ENCODE results near the gene NMRK1. TPM values are rescaled to one million over a fixed set of nuclear protein-coding genes. Genes with fewer than 3 reads are reported as not detected.

NMRK1 gene
- total RNA-seq, 1 donor from 2014 or later, result 1.7 TPM

GRCh38 chr9:75023846-75024245 is 64.1 kb downstream of the NMRK1 start:
- no peaks in the 10 kb centered on the region for H3K9me3 Mint-ChIP-seq
- Histone ChIP-seq H3K27ac (no peak overlapping the region), H3K4me2 (no peak overlapping the region), H3K4me3 (no peak overlapping the region), H3K4me1 (peaks cover 23% of the 10 kb centered on the region), H3K9me3 (ENCODE audit: low read depth) (no peaks in the 10 kb centered on the region), H3F3A (ENCODE audit: low read depth) (peaks cover 10% of the 10 kb centered on the region), H3K9ac (no peak overlapping the region), H3K27me3 (no peaks in the 10 kb centered on the region), H3K79me2 (ENCODE audit: low read depth) (peaks cover 80% of the 10 kb centered on the region), H3K36me3 (no peaks in the 10 kb centered on the region), H2AFZ (replicated peaks) (no peak overlapping the region), H4K20me1 (ENCODE audit: low read depth) (peaks cover 32% of the 10 kb centered on the region)
- DNase-seq (ENCODE audit: low spot score), result no peak
- H3K27me3 Mint-ChIP-seq (ENCODE audit: insufficient read depth, low read depth), result no peaks in the 10 kb centered on the region
- H3K27ac Mint-ChIP-seq, result no peak overlapping the region
- peaks cover 13% of the 10 kb centered on the region for H3K36me3 Mint-ChIP-seq
- no peak overlapping the region for H3K4me3 Mint-ChIP-seq
- peaks cover 19% of the 10 kb centered on the region for H3K4me1 Mint-ChIP-seq
- TF ChIP-seq EZH2 (IDR thresholded peaks at IDR 0.05) (no peak), EZH2phosphoT487 (IDR thresholded peaks at IDR 0.05) (no peak)
- TF ChIP-seq, protein P1, sequence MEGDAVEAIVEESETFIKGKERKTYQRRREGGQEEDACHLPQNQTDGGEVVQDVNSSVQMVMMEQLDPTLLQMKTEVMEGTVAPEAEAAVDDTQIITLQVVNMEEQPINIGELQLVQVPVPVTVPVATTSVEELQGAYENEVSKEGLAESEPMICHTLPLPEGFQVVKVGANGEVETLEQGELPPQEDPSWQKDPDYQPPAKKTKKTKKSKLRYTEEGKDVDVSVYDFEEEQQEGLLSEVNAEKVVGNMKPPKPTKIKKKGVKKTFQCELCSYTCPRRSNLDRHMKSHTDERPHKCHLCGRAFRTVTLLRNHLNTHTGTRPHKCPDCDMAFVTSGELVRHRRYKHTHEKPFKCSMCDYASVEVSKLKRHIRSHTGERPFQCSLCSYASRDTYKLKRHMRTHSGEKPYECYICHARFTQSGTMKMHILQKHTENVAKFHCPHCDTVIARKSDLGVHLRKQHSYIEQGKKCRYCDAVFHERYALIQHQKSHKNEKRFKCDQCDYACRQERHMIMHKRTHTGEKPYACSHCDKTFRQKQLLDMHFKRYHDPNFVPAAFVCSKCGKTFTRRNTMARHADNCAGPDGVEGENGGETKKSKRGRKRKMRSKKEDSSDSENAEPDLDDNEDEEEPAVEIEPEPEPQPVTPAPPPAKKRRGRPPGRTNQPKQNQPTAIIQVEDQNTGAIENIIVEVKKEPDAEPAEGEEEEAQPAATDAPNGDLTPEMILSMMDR (IDR thresholded peaks at IDR 0.05), result no peak

DNA sequence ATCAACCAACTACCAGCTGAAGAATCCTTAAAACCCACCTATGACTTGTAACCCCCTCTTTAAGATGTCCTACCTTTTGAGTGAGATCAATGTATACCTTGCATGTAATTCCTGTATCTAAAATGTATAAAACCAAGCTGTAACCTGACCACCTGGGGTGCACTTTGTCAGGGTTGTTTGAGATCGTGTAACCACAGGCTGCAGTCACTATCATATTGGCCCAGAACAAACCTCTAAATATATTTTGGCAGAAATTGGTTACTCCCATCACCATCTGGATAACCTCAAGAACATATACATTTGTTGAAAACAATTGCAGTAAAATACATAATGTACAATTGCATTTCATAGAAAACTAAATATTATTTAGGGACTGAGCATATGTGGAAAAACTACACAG is 68.3 kb downstream of the NMRK1 start:
- H3K4me1 Mint-ChIP-seq, result peaks cover 1% of the 10 kb centered on the region
- Histone ChIP-seq H3K27ac (no peak overlapping the region), H3K4me2 (no peak overlapping the region), H3K27me3 (no peaks in the 10 kb centered on the region), H3K9ac (no peak overlapping the region), H3K4me3 (no peak overlapping the region), H3F3A (ENCODE audit: low read depth) (no peaks in the 10 kb centered on the region), H3K79me2 (ENCODE audit: low read depth) (peaks cover 67% of the 10 kb centered on the region), H4K20me1 (ENCODE audit: low read depth) (peaks cover 5% of the 10 kb centered on the region), H3K9me3 (ENCODE audit: low read depth) (no peaks in the 10 kb centered on the region), H3K36me3 (no peaks in the 10 kb centered on the region), H2AFZ (replicated peaks) (no peak overlapping the region), H3K4me1 (no peaks in the 10 kb centered on the region)
- H3K27me3 Mint-ChIP-seq (ENCODE audit: insufficient read depth, low read depth), result no peaks in the 10 kb centered on the region
- H3K36me3 Mint-ChIP-seq, result peaks cover 12% of the 10 kb centered on the region
- H3K4me3 Mint-ChIP-seq, result no peak overlapping the region
- no peak for DNase-seq (ENCODE audit: low spot score)
- no peak overlapping the region for H3K27ac Mint-ChIP-seq
- TF ChIP-seq EZH2 (IDR thresholded peaks at IDR 0.05), result no peak
- TF ChIP-seq, protein P1 (IDR thresholded peaks at IDR 0.05), result no peak
- TF ChIP-seq EZH2phosphoT487 (IDR thresholded peaks at IDR 0.05), result no peak
- no peaks in the 10 kb centered on the region for H3K9me3 Mint-ChIP-seq

DNA sequence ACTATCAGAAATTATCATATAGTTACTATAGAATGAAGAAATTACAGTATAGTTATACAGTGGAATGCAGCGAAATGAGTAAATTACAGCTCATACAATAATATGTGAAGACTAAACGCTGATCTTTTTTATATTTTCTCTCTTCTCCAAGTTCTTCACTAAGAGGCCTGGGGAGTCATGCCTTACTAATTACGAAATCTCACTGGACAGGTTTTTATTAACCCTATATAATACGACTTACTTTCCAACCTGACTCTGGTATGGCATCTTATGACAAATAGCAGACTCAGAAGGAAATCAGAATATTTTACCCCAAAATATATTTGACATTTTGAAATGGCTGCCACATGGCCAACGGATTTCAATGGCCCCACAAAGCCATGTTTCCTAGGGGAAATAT is 68.9 kb downstream of the NMRK1 start:
- no peak overlapping the region for H3K4me2 ChIP-seq
- Mint-ChIP-seq H3K27ac (no peak overlapping the region), H3K4me1 (no peaks in the 10 kb centered on the region), H3K9me3 (no peaks in the 10 kb centered on the region), H3K4me3 (no peak overlapping the region), H3K36me3 (peaks cover 11% of the 10 kb centered on the region), H3K27me3 (ENCODE audit: insufficient read depth, low read depth) (no peaks in the 10 kb centered on the region)
- peaks cover 62% of the 10 kb centered on the region for H3K79me2 ChIP-seq (ENCODE audit: low read depth)
- no peak for DNase-seq (ENCODE audit: low spot score)
- H3F3A ChIP-seq (ENCODE audit: low read depth), result no peaks in the 10 kb centered on the region
- no peaks in the 10 kb centered on the region for H4K20me1 ChIP-seq (ENCODE audit: low read depth)
- H3K9ac ChIP-seq, result no peak overlapping the region
- H3K27ac ChIP-seq, result no peak overlapping the region
- TF ChIP-seq, protein P1 (IDR thresholded peaks at IDR 0.05), result no peak
- TF ChIP-seq EZH2 (IDR thresholded peaks at IDR 0.05) (no peak), EZH2phosphoT487 (IDR thresholded peaks at IDR 0.05) (no peak)
- H2AFZ ChIP-seq (replicated peaks), result no peak overlapping the region
- no peaks in the 10 kb centered on the region for H3K36me3 ChIP-seq
- H3K9me3 ChIP-seq (ENCODE audit: low read depth), result no peaks in the 10 kb centered on the region
- no peaks in the 10 kb centered on the region for H3K27me3 ChIP-seq
- no peaks in the 10 kb centered on the region for H3K4me1 ChIP-seq
- H3K4me3 ChIP-seq, result no peak overlapping the region
